HEK293 (cell line): ENCODE data around the gene PTDSS2.

Source experiments
- AEBP2 ChIP-seq: fragments of 450-650 bp; formaldehyde crosslinking; IDR thresholded peaks from 2 replicates; pipeline ENCODE4 v1.5.1; 2016; ENCODE audit warnings: missing biosample characterization, missing genetic modification characterization, borderline replicate concordance
- BCL11B ChIP-seq: fragments of 450-650 bp; formaldehyde crosslinking; IDR thresholded peaks from 2 replicates; pipeline ENCODE4 v1.5.1; 2016; ENCODE audit warnings: low read depth, missing biosample characterization, missing genetic modification characterization
- ELK4 ChIP-seq: IDR thresholded peaks from 2 replicates; pipeline ENCODE4 v1.6.1; 2011; ENCODE audit warnings: mild to moderate bottlenecking, low read depth, low read length, borderline replicate concordance
- KLF8 ChIP-seq: fragments of 450-650 bp; formaldehyde crosslinking; IDR thresholded peaks from 2 replicates; pipeline ENCODE4 v1.5.1; 2016; ENCODE audit warnings: missing biosample characterization, missing genetic modification characterization
- MZF1 ChIP-seq: fragments of 450-650 bp; formaldehyde crosslinking; IDR thresholded peaks from 2 replicates; pipeline ENCODE4 v1.5.1; 2017; ENCODE audit warnings: missing biosample characterization, missing genetic modification characterization, borderline replicate concordance
- OSR2 ChIP-seq: fragments of 450-650 bp; formaldehyde crosslinking; IDR thresholded peaks from 2 replicates; pipeline ENCODE4 v1.5.1; 2016; ENCODE audit warnings: missing biosample characterization, missing genetic modification characterization
- PRDM1 ChIP-seq: fragments of 450-650 bp; formaldehyde crosslinking; IDR thresholded peaks from 2 replicates; pipeline ENCODE4; 2016; ENCODE audit warnings: missing biosample characterization, missing genetic modification characterization
- PRDM4 ChIP-seq: fragments of 450-650 bp; formaldehyde crosslinking; IDR thresholded peaks from 2 replicates; pipeline ENCODE4 v1.5.1; 2017; ENCODE audit warnings: missing biosample characterization, missing genetic modification characterization
- PRDM6 ChIP-seq: fragments of 450-650 bp; formaldehyde crosslinking; IDR thresholded peaks from 2 replicates; pipeline ENCODE4 v1.5.1; 2017; ENCODE audit warnings: missing biosample characterization, missing genetic modification characterization
- SCRT2 ChIP-seq: fragments of 450-650 bp; formaldehyde crosslinking; IDR thresholded peaks from 2 replicates; pipeline ENCODE4 v1.5.1; 2016; ENCODE audit warnings: missing biosample characterization, missing genetic modification characterization
- SP7 ChIP-seq: fragments of 450-650 bp; formaldehyde crosslinking; IDR thresholded peaks from 2 replicates; pipeline ENCODE4 v1.5.1; 2016; ENCODE audit warnings: missing biosample characterization, missing genetic modification characterization
- ZBTB7A ChIP-seq: fragments of 450-650 bp; formaldehyde crosslinking; IDR thresholded peaks from 2 replicates; pipeline ENCODE4 v1.5.1; 2016; ENCODE audit warnings: low read depth, missing biosample characterization, missing genetic modification characterization
- ZEB2 ChIP-seq: fragments of 450-650 bp; formaldehyde crosslinking; IDR thresholded peaks from 2 replicates; pipeline ENCODE4 v1.5.1; 2016; ENCODE audit warnings: missing biosample characterization, missing genetic modification characterization
- ZFP69B ChIP-seq: fragments of 450-650 bp; formaldehyde crosslinking; IDR thresholded peaks from 2 replicates; pipeline ENCODE4 v1.5.1; 2016; ENCODE audit warnings: missing biosample characterization, missing genetic modification characterization
- ZNF10 ChIP-seq: fragments of 450-650 bp; formaldehyde crosslinking; IDR thresholded peaks from 2 replicates; pipeline ENCODE4 v1.5.1; 2017; ENCODE audit warnings: missing biosample characterization, missing genetic modification characterization
- ZNF114 ChIP-seq: fragments of 450-650 bp; formaldehyde crosslinking; IDR thresholded peaks from 2 replicates; pipeline ENCODE4 v1.5.0; 2017; ENCODE audit warnings: missing biosample characterization, missing genetic modification characterization
- ZNF169 ChIP-seq: fragments of 450-650 bp; formaldehyde crosslinking; IDR thresholded peaks from 2 replicates; pipeline ENCODE4 v1.5.1; 2016; ENCODE audit warnings: missing biosample characterization, missing genetic modification characterization
- ZNF23 ChIP-seq: fragments of 450-650 bp; formaldehyde crosslinking; IDR thresholded peaks from 2 replicates; pipeline ENCODE4 v1.5.1; 2016; ENCODE audit warnings: missing biosample characterization, missing genetic modification characterization, borderline replicate concordance
- ZNF335 ChIP-seq: fragments of 450-650 bp; formaldehyde crosslinking; conservative IDR thresholded peaks from 2 replicates; pipeline ENCODE4 v1.5.1; 2016; ENCODE audit warnings: missing biosample characterization, missing genetic modification characterization
- ZNF362 ChIP-seq: fragments of 450-650 bp; formaldehyde crosslinking; IDR thresholded peaks from 2 replicates; pipeline ENCODE4 v1.5.1; 2016; ENCODE audit warnings: missing biosample characterization, missing genetic modification characterization
- ZNF48 ChIP-seq: fragments of 450-650 bp; formaldehyde crosslinking; IDR thresholded peaks from 2 replicates; pipeline ENCODE4 v1.5.1; 2016; ENCODE audit warnings: missing biosample characterization, missing genetic modification characterization
- ZNF521 ChIP-seq: fragments of 450-650 bp; formaldehyde crosslinking; IDR thresholded peaks from 2 replicates; pipeline ENCODE4 v1.5.1; 2017; ENCODE audit warnings: missing biosample characterization, mild to moderate bottlenecking, missing genetic modification characterization
- ZNF555 ChIP-seq: fragments of 450-650 bp; formaldehyde crosslinking; conservative IDR thresholded peaks from 2 replicates; pipeline ENCODE4 v1.5.1; 2017; ENCODE audit warnings: missing biosample characterization, mild to moderate bottlenecking, missing genetic modification characterization, inconsistent platforms
- ZNF558 ChIP-seq: fragments of 450-650 bp; formaldehyde crosslinking; IDR thresholded peaks from 2 replicates; pipeline ENCODE4 v1.5.1; 2016; ENCODE audit warnings: missing biosample characterization, missing genetic modification characterization
- ZNF658 ChIP-seq: fragments of 450-650 bp; formaldehyde crosslinking; IDR thresholded peaks from 2 replicates; pipeline ENCODE4; 2016; ENCODE audit warnings: missing biosample characterization, missing genetic modification characterization
- ZNF792 ChIP-seq: fragments of 450-650 bp; formaldehyde crosslinking; IDR thresholded peaks from 2 replicates; pipeline ENCODE4 v1.5.1; 2016; ENCODE audit warnings: missing biosample characterization, missing genetic modification characterization
- ZNF843 ChIP-seq: fragments of 450-650 bp; formaldehyde crosslinking; IDR thresholded peaks from 2 replicates; pipeline ENCODE4 v1.5.1; 2016; ENCODE audit warnings: missing biosample characterization, missing genetic modification characterization
- TF ChIP-seq, protein P1 (sequence below): fragments of 450-650 bp; formaldehyde crosslinking; IDR thresholded peaks from 2 replicates; pipeline ENCODE4 v1.5.1; 2016; ENCODE audit warnings: missing biosample characterization, missing genetic modification characterization
- TF ChIP-seq, protein P2 (sequence below): fragments of 450-650 bp; formaldehyde crosslinking; IDR thresholded peaks from 2 replicates; pipeline ENCODE4 v1.5.1; 2016; ENCODE audit warnings: missing biosample characterization, missing genetic modification characterization

Gene PTDSS2

GRCh38 chr11:450809-451451 is 851 bp downstream of the PTDSS2 start (continued):
- TF ChIP-seq ZNF558 (tag by site-specific recombination) (no peak), ZNF792 (no peak), AEBP2 (tag by site-specific recombination) (no peak), ZNF23 (tag by site-specific recombination) (no peak), ZNF48 (tag by site-specific recombination) (no peak), ZNF335 (peak; percentile 5; the same call in 1 of the 2 replicates), ZNF521 (tag by site-specific recombination) (no peak), PRDM4 (tag by site-specific recombination) (no peak), ZBTB7A (tag by site-specific recombination) (no peak), PRDM6 (tag by site-specific recombination) (no peak), ZNF362 (no peak), SCRT2 (tag by site-specific recombination) (no peak), ZNF10 (tag by site-specific recombination) (no peak), ZFP69B (no peak), ZNF555 (tag by site-specific recombination) (no peak), MZF1 (tag by site-specific recombination) (no peak), ZNF169 (tag by site-specific recombination) (no peak), ZNF658 (tag by site-specific recombination) (no peak), ZNF843 (tag by site-specific recombination) (no peak), SP7 (no peak), ELK4 (no peak), KLF8 (tag by site-specific recombination) (peak; percentile 38; the same call in 1 of the 2 replicates), BCL11B (tag by site-specific recombination) (no peak), OSR2 (tag by site-specific recombination) (no peak), PRDM1 (tag by site-specific recombination) (no peak), ZEB2 (no peak), ZNF114 (tag by site-specific recombination) (no peak)
- TF ChIP-seq, protein P1, sequence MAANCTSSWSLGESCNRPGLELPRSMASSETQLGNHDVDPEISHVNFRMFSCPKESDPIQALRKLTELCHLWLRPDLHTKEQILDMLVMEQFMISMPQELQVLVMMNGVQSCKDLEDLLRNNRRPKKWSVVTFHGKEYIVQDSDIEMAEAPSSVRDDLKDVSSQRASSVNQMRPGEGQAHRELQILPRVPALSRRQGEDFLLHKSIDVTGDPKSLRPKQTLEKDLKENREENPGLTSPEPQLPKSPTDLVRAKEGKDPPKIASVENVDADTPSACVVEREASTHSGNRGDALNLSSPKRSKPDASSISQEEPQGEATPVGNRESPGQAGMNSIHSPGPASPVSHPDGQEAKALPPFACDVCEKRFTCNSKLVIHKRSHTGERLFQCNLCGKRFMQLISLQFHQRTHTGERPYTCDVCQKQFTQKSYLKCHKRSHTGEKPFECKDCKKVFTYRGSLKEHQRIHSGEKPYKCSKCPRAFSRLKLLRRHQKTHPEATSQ (tag by site-specific recombination) = no peak
- TF ChIP-seq, protein P2, sequence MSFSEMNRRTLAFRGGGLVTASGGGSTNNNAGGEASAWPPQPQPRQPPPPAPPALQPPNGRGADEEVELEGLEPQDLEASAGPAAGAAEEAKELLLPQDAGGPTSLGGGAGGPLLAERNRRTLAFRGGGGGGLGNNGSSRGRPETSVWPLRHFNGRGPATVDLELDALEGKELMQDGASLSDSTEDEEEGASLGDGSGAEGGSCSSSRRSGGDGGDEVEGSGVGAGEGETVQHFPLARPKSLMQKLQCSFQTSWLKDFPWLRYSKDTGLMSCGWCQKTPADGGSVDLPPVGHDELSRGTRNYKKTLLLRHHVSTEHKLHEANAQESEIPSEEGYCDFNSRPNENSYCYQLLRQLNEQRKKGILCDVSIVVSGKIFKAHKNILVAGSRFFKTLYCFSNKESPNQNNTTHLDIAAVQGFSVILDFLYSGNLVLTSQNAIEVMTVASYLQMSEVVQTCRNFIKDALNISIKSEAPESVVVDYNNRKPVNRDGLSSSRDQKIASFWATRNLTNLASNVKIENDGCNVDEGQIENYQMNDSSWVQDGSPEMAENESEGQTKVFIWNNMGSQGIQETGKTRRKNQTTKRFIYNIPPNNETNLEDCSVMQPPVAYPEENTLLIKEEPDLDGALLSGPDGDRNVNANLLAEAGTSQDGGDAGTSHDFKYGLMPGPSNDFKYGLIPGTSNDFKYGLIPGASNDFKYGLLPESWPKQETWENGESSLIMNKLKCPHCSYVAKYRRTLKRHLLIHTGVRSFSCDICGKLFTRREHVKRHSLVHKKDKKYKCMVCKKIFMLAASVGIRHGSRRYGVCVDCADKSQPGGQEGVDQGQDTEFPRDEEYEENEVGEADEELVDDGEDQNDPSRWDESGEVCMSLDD = no peak
